ENCODE data around the gene CERS3.

CERS3 gene

DNA sequence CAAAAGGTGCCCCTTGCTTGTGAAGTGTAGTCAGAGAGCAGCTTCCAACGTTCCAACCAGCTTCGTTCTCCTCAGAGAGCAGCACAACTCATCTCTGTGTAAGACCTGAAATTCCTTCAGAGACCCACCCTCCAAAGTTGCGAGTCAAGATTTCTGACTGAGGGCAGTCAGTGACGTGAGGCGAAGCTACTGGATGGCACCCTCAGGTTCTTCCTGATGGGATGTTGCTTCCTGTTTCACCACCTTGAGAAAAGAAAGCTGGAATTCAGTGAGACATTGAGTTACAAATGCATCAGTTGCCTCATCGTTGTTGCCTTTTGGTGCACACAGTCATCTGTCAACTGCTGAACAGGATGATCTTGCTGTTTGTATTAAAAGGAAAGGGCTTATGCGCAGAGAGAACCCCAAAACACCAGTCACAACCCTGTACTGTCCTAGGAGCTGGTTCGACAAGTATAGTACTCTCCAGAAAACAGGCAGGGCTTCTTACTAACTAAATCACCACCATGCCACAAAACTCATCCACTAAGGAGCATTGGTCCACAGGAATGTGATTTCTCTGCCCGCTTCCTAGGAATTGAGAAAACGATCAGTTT lies at the start of gene CERS3:
CERS3 (minus strand) TSS at position 118 of the 596 bp plus-strand sequence. CDS start 27,101 bp downstream, outside the sequence.
- DNase-seq (ENCODE audit: low read depth in 2 of 2): no peak

DNA sequence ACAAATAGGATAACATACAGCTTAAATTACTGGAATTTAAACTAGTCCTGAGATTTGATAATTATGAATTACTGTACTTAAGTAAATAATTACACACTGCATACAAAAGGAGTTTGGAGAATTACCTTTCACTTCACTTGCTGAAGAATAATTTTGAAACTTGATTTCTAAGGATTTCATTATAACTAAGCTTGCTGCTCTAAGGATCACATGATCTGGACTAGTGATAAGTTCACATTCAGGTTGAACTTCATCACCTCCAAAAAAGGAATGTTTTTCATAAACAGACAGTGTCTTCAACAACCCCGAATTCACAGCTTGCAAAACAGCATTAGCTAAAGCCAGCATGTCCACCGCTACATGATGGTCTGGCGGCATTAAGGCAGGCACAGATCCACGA lies 44.8 kb upstream of the CERS3 start:
- no peak for DNase-seq (ENCODE audit: low read depth in 2 of 2)

DNA sequence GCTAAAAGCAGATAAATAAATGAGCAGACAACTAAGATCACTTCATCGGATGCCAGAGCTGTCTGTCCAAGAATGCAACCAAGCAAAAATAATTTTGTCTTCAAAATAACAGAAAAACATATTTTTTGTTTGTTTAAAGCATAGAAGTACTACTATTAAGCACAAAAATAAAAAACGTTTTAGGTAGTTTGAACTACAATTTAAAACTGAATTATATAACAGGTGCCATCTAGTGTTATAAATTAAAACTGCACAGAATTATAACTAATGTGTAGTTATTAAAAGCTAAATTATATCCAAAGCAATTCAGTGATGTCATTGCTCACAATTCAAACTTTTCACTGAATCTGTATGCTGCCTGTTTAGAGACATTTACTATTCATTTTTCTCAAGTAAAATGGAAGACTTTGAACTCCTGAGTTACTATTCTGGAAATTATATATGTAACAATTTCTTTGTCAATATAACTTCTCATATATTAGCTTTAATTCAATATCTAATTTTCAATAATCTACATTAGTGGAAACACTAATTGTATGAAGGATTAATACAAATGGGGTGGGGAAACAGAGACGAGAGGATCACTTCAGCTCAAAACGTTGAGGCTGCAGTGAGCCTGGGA lies 43.7 kb upstream of the CERS3 start:
- DNase-seq (ENCODE audit: low read depth in 2 of 2): no peak

DNA sequence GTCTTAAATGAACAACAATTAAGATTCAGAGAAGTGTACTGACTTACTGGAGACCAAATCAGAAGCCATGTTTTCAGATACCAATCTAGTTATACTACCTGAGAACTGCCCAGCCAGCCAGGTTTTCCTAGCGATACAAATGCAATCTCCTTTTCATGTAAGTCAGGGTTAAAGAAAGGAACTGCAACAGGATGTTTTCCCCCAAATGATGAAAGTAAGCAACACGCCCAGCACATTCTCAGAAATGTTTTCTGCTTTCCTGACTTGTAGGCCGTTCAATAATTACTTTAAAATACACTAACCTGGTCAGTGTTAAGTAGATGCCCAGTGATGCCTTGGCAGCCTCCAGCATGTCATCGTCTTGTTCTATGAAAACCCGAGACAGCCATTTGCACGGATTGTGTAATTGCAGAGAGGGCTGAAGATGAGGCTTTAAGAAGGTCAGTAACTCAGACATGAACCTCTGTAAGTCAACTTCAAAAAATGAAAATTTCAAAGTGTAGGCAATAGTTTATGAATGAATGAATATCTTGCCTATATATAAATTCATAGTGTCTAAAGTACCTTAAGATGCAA lies 42.9 kb upstream of the CERS3 start:
- no peak for DNase-seq (ENCODE audit: low read depth in 2 of 2)

- no peak for DNase-seq (ENCODE audit: low read depth in 2 of 2)
Measured at GRCh38 chr15:100570735-100571313, 42.1 kb upstream of the CERS3 start.

- DNase-seq (ENCODE audit: low read depth in 2 of 2): no peak
Measured at GRCh38 chr15:100570275-100570674, 41.5 kb upstream of the CERS3 start.

DNA sequence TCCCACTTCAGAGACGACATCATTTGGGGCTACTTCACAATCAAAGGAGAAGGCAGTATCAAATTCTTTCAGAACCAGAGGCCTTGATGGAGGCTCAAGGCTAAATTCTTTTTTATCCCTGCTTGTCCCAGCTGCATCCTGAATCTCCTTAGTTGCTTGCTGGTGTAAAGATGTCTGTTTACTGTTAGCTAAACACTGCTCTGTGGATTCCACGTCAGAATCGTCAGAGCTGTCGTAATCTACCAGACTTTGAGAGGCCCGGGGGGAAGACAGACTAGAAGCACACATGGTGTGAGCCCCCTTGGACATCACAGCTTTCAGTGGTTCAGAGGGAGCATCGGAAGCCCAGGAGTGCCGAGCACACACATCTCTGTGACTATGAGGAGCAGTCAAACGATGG lies 40.6 kb upstream of the CERS3 start:
- no peak for DNase-seq (ENCODE audit: low read depth in 2 of 2)

DNA sequence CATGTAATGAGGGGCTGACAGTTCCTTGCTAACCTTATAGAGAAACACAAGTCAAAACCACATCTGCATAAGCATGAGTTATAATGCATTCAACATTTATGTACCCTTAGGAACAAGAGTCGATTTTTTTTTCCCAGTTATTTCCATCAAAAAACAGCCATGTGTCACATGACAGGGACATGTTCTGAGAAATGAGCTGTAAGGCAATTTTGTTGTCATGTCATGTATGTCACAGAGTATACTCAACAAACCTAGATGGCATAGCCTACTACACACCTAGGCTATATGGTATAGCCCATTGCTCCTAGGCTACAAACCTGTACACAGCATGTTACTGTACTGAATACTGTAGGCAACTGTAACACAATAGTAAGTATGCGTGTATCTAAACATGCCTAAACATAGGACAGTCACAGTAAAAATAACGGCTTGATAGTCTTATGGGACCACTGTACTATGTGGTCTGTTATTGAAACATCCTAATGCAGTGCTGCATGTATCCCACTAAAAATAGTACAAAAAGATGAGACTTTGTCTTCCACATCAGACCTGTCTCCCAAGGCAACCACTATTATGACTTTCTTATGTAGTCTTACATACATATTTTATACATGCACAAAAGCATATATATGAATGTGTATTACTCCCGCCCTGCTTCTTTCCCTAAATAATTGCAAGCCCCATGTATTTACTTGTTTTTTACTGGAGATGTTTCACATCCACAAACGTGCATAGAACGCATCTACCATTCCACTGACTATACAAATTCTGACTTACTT lies 38.3 kb upstream of the CERS3 start:
- no peak for DNase-seq (ENCODE audit: low read depth in 2 of 2)

DNA sequence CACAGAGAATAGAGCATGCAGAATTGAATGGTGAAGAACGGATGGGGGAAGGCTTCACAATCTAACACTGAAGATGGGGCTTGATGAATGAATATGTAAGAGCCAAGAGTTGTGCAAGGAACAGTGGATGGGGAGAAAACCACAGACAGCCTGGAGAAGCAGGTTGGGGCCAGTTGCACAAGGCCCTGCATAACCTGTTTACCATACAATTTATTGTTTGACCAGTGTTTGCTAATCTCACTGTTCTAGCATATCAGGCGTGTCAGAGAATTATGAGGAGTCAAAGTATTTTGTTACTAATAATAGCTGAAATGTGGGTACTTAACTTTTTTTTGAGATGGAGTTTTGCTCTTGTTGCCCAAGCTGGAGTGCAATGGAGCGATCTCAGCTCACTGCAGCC lies 36.8 kb upstream of the CERS3 start:
- no peak for DNase-seq (ENCODE audit: low read depth in 2 of 2)

DNA sequence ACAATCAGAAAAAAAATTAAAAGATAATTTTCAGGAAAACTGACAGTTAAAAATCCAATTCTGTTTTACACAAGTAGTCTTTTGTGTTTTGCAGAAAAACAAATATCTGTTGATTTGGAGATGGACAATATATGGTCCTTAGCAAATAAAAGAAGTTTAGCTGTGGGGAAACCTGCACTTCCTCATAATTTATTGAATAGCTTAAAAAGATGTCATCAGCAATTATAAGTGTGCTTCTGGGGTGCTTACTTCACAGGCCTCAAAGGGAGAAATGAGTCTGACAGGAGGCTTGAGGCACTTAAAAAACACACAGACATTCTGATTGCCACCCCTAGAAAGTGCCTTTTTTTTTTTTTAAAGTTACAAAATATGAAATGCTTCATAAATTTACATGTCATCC lies 31.6 kb upstream of the CERS3 start:
- no peak for DNase-seq (ENCODE audit: low read depth in 2 of 2)

GRCh38 chr15:100559330-100559729 lies 30.6 kb upstream of the CERS3 start:
- no peak for DNase-seq (ENCODE audit: low read depth in 2 of 2)

DNA sequence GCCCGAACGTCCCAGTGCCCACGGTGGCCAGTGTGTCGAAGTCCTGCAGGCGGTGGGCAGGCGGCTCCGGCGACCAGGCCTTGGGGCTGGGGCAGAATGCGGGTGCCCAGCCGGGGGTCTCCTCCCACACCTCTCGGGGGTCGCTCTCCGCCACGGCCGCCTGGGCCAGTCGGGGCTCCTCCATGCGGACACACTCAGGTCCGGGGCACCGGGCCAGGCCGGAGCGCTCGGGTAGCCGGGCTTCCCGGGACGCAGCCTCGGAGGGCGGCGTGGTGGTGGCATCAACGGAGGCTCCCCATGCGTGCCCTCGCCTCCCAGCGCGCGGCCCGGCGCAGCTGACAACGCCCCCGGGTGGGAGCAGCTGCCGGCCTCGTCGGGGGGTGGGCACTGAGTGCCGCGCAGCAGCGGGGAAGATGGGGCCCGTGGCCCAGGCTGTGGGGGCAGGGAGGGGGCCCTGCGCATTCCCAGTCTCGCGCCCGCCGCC lies 30.1 kb upstream of the CERS3 start:
- DNase-seq (ENCODE audit: low read depth in 2 of 2): no peak

DNA sequence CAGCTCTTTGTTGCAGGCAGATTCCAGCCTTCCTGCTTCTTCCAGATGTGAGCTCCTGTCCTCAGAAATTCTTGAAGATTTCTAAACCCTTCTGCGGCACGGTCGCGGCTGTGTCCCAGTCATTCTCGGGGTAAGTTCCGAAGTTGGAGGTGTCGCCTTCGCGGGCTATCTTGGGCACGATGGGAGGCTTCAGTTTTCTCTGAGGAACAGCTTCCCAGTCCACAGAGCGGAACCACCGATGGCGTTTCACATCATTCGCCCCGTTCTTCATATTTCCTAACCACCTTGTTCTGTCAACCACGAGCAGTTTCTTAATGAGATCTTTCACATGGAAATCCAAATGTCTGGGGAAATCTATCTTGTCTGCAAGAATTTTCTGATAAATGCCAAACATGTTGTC lies 24.7 kb upstream of the CERS3 start:
- no peak for DNase-seq (ENCODE audit: low read depth in 2 of 2)

DNA sequence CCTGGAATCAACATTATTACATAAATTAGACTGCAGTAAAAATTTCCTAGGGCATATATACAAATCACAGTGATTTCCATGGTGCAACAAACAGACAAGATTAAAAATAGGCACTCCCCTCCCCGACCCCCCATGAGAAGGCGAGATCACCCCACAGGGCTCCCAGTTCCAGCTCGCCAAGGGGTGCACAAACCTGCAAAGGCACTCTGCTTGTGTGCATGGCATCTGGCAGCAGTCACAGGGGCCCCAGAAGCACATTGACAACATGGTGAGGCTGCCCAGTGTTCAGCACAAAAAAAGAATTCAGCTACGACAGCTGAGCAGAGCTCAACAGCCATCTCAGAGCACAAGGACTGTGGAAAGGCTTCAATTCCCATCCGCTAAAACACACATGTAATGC lies 19.2 kb upstream of the CERS3 start:
- no peak for DNase-seq (ENCODE audit: low read depth in 2 of 2)

DNA sequence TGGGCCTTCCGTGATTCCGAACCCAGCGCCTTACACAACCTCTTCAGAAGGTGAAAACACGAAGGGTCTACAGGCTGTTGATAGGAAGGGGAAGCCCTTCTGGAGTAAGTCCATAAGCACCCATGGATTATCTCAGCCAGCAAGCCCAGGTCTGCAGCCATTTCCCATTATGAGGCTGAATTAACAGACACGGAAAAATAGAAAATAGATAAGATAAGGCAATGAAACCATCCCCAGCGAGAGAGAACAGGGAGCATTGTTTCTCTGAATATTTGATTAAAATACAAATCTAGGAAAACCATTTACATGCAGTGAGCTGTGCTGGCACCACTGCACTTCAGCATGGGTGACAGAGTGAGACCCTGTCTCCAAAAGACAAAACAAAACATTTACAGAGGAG lies 16.2 kb upstream of the CERS3 start:
- DNase-seq (ENCODE audit: low read depth in 2 of 2): no peak

GRCh38 chr15:100544338-100544841 lies 15.6 kb upstream of the CERS3 start:
- no peak for DNase-seq (ENCODE audit: low read depth in 2 of 2)

GRCh38 chr15:100542290-100542689 lies 13.5 kb upstream of the CERS3 start:
- DNase-seq (ENCODE audit: low read depth in 2 of 2): no peak

DNA sequence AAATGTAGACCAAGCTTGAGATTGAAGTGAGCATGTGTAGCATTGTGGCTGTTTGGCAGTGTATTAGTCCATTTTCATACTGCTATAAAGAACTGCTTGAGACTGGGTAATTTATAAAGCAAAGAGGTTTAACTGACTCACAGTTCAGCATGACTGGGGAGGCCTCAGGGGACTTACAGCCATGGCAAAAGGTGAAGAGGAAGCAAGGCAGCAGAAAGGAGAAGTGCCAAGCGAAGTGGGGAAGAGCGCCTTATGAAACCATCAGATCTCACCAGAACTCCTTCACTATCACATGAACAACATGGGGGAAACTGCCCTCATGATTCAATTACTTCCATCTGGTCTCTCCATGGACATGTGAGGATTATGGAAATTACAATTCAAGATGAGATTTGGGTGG lies 8.6 kb upstream of the CERS3 start:
- DNase-seq (ENCODE audit: low read depth in 2 of 2): no peak

GRCh38 chr15:100536733-100537132 lies 8.0 kb upstream of the CERS3 start:
- DNase-seq (ENCODE audit: low read depth in 2 of 2): no peak

- DNase-seq (ENCODE audit: low read depth in 2 of 2): no peak
Measured at GRCh38 chr15:100533886-100534285, 5.1 kb upstream of the CERS3 start.

DNA sequence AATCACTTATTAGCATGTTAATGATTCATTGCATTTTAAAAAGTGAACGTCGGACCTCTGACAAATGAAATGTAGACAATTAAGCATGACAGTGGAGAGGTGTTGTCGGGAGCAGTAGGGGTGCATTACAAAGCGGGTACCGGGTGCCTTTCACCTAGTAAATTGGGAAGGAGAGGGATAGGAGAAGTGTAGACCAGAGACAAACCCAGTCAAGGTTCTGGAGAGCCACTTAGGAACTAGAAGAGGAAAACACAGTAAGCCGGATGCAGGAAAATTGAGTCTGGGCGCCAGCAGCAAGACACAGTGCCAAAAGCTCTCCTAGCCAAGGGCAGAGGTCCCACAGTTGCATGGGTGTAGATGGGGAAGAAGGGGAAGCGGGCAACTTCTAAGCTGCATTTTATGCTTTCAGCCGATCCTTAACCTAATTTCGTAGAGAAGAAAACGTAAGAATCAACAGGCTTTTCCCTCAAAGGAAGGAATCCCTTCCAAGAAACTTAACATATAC lies 3.1 kb upstream of the CERS3 start:
- no peak for DNase-seq (ENCODE audit: low read depth in 2 of 2)

DNA sequence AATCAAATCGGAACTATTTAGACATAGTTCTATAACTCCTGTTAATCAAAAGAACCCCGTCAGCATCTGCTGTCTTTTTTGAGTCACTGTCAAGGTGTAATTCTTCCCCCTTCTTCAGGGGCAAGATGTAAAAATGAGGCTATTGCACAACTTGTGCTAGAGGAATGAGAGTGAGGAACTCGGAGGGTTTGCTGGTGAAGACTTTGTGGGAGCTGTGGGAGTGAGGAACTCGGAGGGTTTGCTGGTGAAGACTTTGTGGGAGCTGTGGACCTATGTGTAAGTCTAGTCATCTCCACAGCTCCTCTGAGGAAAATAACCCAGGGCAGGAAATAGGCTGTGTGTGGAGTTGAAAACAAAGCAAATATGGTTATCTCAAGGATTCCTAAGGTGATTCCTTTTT lies 2.5 kb upstream of the CERS3 start:
- DNase-seq (ENCODE audit: low read depth in 2 of 2): no peak

Measured in stimulated activated CD8-positive, alpha-beta memory T cell treated with anti-CD3 and anti-CD28 coated beads, Interleukin-15, amount 100 ng/mL, for 48 hours (primary cell).